ENCODE results near the gene NEK1.
A peak's percentile ranks its signal among the peaks of the same experiment; 100 is the strongest.
"Not testable (repeated sequence)": the region's sequence is repeated elsewhere in the genome, so short reads cannot be mapped to it uniquely, and the experiment has no call there.

Gene NEK1

GRCh38 chr4:169557061-169557636 lies 55.2 kb downstream of the NEK1 start:
- TF ChIP-seq CTCF (IDR thresholded peaks at IDR 0.05; ENCODE audit: low read depth, low read length) = no peak

GRCh38 chr4:169546548-169546947 lies 65.8 kb downstream of the NEK1 start:
- H3K4me3 ChIP-seq (ENCODE audit: low read depth, low read length); in situ Hi-C loops (cut with HindIII; ENCODE audit: low sequenced_read_pairs); DNase-seq (ENCODE audit: low read depth, low spot score): not testable (repeated sequence)

More at GRCh38 chr4:169557061-169557636, 55.2 kb downstream of the NEK1 start:
- H3K4me3 ChIP-seq (ENCODE audit: low read depth, low read length) = no peak overlapping the region
- peak; percentile 30 for DNase-seq (ENCODE audit: low read depth, low spot score)
- in situ Hi-C loops (cut with HindIII; ENCODE audit: low sequenced_read_pairs) = no loop called here

- no peak overlapping the region for H3K4me3 ChIP-seq (ENCODE audit: low read depth, low read length)
- in situ Hi-C loops (cut with HindIII; ENCODE audit: low sequenced_read_pairs) = no loop called here
- TF ChIP-seq CTCF (IDR thresholded peaks at IDR 0.05; ENCODE audit: low read depth, low read length) = no peak
- no peak for DNase-seq (ENCODE audit: low read depth, low spot score)
These were observed 71.6 kb downstream of the NEK1 start for GRCh38 chr4:169540774-169541173.

- TF ChIP-seq CTCF (IDR thresholded peaks at IDR 0.05; ENCODE audit: low read depth, low read length) = no peak
- no peak overlapping the region for H3K4me3 ChIP-seq (ENCODE audit: low read depth, low read length)
- in situ Hi-C loops (cut with HindIII; ENCODE audit: low sequenced_read_pairs) = no loop called here
- DNase-seq (ENCODE audit: low read depth, low spot score) = no peak
These were observed 82.3 kb downstream of the NEK1 start for GRCh38 chr4:169530048-169530447.

GRCh38 chr4:169523796-169524195 lies 88.6 kb downstream of the NEK1 start:
- TF ChIP-seq CTCF (IDR thresholded peaks at IDR 0.05; ENCODE audit: low read depth, low read length) = no peak
- DNase-seq (ENCODE audit: low read depth, low spot score) = no peak
- no peak overlapping the region for H3K4me3 ChIP-seq (ENCODE audit: low read depth, low read length)
- in situ Hi-C loops (cut with HindIII; ENCODE audit: low sequenced_read_pairs) = no loop called here

GRCh38 chr4:169510617-169511016 lies 101.8 kb downstream of the NEK1 start:
- no peak for DNase-seq (ENCODE audit: low read depth, low spot score)
- in situ Hi-C loops (cut with HindIII; ENCODE audit: low sequenced_read_pairs) = no loop called here
- no peak for TF ChIP-seq CTCF (IDR thresholded peaks at IDR 0.05; ENCODE audit: low read depth, low read length)
- H3K4me3 ChIP-seq (ENCODE audit: low read depth, low read length) = no peak overlapping the region

- no peak for TF ChIP-seq CTCF (IDR thresholded peaks at IDR 0.05; ENCODE audit: low read depth, low read length)
- no peak overlapping the region for H3K4me3 ChIP-seq (ENCODE audit: low read depth, low read length)
- in situ Hi-C loops (cut with HindIII; ENCODE audit: low sequenced_read_pairs) = no loop called here
- no peak for DNase-seq (ENCODE audit: low read depth, low spot score)
These were observed 105.5 kb downstream of the NEK1 start for GRCh38 chr4:169506903-169507302.

- DNase-seq (ENCODE audit: low read depth, low spot score); H3K4me3 ChIP-seq (ENCODE audit: low read depth, low read length); in situ Hi-C loops (cut with HindIII; ENCODE audit: low sequenced_read_pairs): not testable (repeated sequence)
These were observed 112.5 kb downstream of the NEK1 start for GRCh38 chr4:169499907-169500306.

- in situ Hi-C loops (cut with HindIII; ENCODE audit: low sequenced_read_pairs); DNase-seq (ENCODE audit: low read depth, low spot score); H3K4me3 ChIP-seq (ENCODE audit: low read depth, low read length): not testable (repeated sequence)
These were observed 118.1 kb downstream of the NEK1 start for GRCh38 chr4:169494234-169494633.

Measured in astrocyte of the spinal cord (primary cell).